ENCODE data around the gene ATP11A.
"Not testable (repeated sequence)": the region's sequence is repeated elsewhere in the genome, so short reads cannot be mapped to it uniquely, and the experiment has no call there.

The ATP11A gene

GRCh38 chr13:112671359-112671758, 18.5 kb upstream of the ATP11A start:
- DNase-seq = no peak

- no peak for DNase-seq
Measured at GRCh38 chr13:112672651-112673284, 17.1 kb upstream of the ATP11A start.

DNA sequence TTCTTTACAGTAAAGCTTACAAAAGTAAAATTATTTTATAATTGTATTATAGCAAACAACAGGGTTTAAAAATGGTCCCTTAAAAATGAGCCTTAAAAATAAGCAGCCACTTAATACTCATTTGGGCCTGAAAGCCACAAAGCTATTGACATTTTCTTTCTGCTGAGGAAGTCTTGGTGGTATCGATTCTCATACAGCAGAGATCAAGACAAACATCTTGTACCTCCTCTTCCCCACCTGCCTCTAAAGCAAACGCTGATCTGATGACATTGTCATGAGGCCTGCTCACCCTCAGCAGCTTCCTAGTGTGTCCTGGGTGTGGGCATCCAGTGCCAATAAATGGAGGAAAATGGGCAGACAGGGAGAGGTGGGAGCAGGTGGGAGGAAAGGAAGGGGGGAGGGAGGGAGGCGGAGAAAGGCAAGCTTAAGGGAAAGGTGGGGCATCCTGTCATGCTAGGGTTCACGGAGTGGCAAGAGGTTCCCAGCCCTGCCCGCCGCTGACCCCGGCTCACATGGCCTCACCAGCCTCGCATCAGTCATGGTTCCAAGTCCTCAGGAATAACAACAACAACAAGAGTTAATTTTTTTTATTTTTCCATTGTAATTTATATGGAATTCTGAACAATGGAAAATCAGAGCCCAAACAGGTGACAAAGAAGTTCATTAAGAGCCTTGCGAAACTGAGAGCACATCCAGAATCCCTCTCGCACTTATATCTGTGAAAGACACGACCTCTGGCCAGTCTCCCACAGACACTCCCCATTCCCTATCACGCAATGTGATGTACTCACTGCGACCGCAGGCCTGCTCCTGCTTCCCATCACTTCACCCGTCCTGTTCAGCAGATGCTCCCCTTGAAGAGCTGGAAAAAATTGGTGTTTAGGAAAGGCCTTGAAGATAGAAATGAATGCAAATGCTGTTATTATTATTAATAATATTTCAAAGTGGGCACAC, 15.1 kb upstream of the ATP11A start:
- no peak for DNase-seq

DNA sequence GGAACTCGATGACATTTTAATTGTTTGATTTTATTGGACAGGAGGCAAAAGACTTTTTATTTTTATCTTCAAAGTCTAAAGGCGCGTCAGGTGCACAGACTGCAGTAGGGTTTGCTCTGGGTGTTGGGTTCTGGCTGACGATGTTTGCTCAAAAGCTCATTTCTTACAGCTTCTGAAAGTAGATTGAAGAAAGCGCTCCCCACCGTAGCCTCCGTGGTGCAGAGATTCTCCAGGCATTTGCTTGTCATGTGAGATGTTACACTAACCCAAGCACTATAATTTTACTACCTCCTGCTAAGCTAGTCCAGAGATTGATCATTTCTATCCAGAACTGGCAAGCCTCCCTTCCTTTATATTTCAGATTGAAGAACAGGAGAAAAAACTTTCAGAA, 14.5 kb upstream of the ATP11A start:
- no peak for DNase-seq

DNA sequence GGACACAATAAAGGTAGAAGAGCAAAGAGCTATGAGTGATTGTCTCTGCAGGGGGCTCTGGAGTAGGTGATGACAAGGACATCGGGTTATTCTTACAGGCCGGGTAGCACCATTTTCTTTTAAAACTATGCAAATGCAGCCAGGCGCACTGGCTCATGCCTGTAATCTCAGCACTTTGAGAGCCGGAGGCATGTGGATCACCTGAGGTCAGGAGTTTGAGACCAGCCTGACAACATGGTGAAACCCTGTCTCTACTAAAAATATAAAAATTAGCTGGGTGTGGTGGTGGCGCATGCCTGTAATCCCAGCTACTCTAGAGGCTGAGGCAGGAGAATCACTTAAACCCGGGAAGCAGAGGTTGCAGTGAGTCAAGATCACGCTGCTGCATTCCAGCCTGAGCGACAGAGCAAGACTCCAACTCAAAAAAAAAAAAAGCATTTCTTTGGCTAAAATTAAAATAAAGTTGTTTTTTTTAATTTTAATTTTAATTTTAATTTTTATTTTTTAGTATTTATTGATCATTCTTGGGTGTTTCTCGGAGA, 12.3 kb upstream of the ATP11A start:
- DNase-seq = not testable (repeated sequence)

GRCh38 chr13:112679381-112679780, 10.5 kb upstream of the ATP11A start:
- DNase-seq = no peak

DNA sequence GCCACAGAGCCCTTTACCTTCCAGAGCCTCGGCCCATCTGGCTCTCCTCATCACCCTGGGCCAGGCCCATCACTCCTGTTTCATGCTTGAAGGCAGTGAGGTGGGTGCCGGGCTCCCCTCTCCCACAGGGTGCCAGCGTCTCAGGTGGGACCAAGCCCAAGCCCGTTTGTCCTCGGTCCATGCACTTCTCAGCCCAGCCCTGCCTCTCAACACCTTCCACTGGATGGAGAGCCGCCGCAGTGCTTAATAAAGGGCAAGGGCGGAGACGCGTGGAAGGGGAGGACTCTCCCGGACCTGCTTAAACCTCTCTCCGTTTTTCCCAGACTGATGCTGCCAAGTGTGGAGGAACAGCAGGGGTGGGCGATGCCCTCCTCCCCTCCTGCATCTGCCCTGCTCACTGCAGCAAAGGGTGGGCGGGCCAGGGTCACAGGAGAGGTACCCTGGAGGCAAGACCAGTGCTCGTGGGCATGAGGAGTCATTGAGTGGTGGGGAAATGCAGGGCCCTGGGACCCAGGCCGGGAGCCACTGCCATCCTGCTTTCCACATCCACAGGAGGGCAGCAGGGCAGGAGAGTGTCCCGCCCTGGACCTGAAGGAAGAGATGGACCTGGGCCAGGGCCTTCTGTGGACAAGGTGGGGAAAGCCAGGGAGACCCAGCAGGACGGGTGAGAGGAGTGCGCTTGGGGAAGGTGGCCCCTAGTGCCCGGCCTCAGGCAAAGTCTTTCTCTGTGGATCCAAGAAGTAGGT, 9.7 kb upstream of the ATP11A start:
- no peak for DNase-seq

GRCh38 chr13:112680741-112681360, 9.0 kb upstream of the ATP11A start:
- no peak for DNase-seq

DNA sequence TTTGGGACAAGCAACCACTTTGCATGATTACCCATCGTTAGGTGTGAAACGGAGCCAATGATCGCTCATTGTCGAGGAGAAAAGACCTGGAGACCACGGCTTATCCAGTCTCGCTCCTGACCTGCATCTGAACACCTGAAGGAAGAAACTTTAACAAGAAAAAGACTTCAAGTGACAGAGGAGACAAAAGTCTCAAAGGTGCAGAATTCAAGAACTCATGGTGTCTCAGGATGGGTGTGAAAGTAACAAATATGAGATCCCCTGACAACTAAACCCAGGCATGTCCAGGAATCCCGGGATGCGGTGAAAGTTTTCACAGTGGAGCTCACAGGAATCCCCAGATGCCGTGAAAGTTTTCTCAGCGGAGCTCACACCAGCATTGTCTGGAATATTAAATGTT, 6.3 kb upstream of the ATP11A start:
- no peak for DNase-seq

DNA sequence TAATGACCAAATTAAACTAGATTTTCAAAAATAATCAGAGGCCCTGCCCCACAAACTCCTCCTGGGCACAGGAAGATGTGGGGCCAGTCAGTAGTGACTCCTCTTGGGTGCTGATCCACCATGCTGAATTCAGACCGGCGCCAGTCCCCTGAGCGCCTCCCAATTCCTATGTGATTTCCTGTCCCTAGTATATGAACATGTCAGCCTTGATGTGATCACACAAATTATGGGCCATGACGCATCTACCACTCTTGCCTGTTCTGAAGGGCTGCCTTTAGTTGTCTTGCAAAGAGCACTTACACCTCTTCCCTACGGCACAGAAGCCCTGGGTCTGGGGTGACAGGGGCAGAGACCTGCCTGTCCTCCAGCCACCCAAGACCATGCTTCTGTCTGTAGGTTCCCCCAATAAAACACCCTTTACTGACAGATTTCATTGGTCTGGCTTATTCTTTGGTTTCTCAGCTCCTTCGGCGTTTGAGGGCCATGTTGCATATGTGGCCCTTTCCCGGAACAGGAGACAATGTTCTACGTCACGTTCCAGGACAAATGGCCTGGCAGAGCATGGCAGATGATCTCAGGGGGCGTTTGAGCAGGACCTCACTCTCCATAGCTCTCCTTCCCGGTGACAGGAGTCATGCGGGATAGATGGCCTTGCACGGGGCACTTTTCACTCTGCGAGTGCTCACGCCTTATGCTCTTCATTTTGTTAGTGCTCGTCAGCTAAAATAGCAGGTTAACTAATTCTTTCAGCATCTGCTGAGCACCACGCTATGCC, 5.6 kb upstream of the ATP11A start:
- no peak for DNase-seq

DNA sequence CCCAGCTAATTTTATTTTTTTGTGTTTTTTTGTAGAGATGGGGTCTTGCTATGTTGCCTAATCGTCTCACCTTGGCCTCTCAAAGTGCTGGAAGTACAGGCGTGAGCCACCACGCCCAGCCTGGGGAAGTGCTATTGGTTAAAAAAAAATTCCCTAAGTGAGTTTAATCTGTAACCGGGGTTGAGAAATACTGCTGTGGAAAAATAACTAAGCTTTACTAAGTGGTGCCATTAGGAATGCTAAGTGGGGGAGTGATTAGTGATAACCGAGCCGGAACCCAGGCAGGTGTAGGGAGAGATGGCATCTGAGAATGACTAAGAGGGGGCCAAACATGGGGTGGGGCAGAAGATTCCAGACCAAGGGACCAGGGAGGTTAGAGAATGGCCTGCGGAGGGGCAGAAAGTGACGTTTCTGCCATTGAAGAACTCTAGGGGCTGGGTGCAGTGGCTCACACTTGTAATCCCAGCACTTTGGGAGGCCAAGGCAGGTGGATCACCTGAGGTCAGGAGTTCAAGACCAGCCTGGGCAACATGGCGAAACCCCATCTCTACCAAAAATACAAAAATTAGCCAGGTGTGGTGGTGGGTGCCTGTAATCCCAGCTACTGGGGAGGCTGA, 4.5 kb upstream of the ATP11A start:
- not testable (repeated sequence) for DNase-seq

GRCh38 chr13:112685896-112686295, 3.9 kb upstream of the ATP11A start:
- no peak for DNase-seq

DNA sequence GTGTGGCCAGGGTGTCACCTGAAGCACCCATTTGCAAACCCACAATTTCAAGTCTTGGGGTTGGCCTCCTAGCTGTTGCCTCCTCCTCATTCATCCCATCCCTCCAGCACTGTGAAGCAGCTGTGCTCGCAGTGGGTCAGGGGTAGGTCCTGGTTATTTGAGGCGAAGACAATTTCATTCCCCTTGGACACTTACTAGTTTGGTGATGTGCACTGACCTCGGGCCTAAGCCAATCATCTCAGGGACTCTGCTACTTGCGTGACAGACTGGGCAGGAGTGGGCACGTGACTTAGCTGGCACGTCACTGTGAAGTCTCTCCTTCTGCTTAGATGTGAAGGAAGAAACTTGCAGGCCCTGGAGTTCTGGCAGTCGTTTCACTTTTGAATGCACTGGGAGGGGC, 3.5 kb upstream of the ATP11A start:
- DNase-seq = no peak

- DNase-seq = no peak
Measured at GRCh38 chr13:112686987-112687386, 2.9 kb upstream of the ATP11A start.

GRCh38 chr13:112687836-112688559, 1.8 kb upstream of the ATP11A start:
- DNase-seq = no peak

DNA sequence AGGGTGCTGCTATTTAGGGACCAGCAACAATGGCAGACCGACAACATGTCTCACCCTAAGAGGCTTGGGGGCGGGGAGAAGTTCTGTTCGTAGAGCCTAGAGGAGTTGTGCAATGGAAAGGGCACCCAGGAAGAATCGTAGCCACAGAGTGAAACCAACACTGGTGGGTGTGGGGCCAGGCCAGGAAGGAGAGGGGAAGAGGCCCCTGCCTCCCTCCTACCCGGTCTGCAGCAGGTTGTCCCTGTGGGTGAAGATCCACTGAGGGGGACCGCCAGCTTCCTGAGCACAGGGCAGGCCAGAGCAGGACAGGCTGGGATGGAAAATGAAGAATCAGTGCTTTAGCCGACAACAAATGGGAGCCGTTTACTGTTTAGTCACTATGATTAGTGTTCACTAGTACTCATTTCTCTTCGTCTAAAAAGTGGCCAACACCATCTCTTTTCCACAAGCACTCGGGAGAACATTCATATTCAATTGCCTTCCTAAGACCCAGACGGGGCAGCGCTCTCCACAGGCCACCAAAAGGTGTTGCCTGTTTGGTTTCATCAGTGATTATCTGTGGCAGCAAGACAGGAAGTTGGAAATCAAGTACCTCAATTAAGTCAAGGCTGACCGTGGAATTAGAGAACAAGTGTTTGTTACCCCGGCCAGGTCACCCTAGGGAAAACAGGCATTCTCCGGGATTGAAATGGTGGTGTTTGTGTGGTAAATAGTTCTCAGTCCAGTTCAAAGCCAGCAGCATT, 1.1 kb upstream of the ATP11A start:
- no peak for DNase-seq

DNA sequence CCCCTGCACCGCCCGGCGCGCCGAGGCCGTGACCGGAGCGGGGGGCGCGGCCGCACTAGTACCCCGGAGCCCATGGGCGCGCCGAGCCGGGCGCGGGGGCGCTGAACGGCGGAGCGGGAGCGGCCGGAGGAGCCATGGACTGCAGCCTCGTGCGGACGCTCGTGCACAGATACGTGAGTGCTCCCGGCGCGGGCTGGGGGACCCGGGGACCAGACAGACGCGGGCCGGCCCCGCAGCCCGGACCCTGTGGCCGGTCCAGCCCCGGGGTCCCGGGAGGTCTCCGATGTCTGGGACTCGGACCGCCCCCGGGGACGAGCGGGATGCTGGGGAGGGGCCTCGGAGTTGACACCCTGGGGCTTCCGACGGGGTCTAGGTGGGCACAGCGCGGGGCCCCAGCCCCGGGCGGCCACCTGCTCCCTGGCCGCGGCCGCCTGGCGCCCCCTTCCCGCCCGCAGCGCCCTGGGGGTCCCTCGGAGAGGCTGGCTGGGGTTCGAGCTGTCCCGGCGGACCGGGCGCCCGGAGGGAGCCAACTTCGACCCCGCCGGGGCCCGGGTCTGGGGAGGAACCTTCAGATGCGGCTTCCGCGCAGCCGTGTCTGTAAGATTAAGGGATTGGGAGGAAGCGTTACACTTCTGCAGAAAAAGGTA, 568 bp downstream of the ATP11A start:
- DNase-seq = no peak

GRCh38 chr13:112692104-112692503, 2.3 kb downstream of the ATP11A start:
- DNase-seq = no peak

- no peak for DNase-seq
Measured at GRCh38 chr13:112692586-112692985, 2.7 kb downstream of the ATP11A start.
